CD14-positive monocyte (primary cell): ENCODE measurements around the gene WDR5. TPM values are rescaled to one million over a fixed set of nuclear protein-coding genes. Genes with fewer than 3 reads are reported as not detected.

ENCODE experiments used
- DNase-seq, 3 donors: peaks; one replicate each; pipeline ENCODE4 v3.0.0-alpha.2; 2011 to 2022
- H2AFZ ChIP-seq: 2 replicates; pipeline ENCODE4 v1.6.0; 2012; ENCODE audit warnings: mild to moderate bottlenecking, low read depth, low read length, inconsistent platforms; ENCODE audit not compliant: insufficient read depth, poor library complexity, severe bottlenecking
- H3K27ac ChIP-seq, 2 donors: 1 replicate in 1 of 2; 2 replicates in 1 of 2; pipeline ENCODE4 v1.5.1; 2012 to 2013; ENCODE audit warnings: low read length in 2 of 2, control low read depth in 1 of 2, inconsistent platforms in 1 of 2, low read depth in 1 of 2, mild to moderate bottlenecking in 1 of 2
- H3K27me3 ChIP-seq, 2 donors: one replicate each; pipeline versions ENCODE4 v1.6.0 to v1.6.1; 2011 to 2013; ENCODE audit warnings: low read length in 2 of 2; ENCODE audit not compliant: control insufficient read depth in 2 of 2, insufficient read depth in 2 of 2
- H3K36me3 ChIP-seq, 2 donors: replicated peaks in 1 of 2; 1 replicate in 1 of 2; 2 replicates in 1 of 2; pipeline versions ENCODE4 v1.5.1 to v1.6.1; 2012 to 2013; ENCODE audit warnings: low read length in 2 of 2, control low read depth in 1 of 2, inconsistent platforms in 1 of 2, mild to moderate bottlenecking in 1 of 2; ENCODE audit not compliant: insufficient read depth in 2 of 2, control insufficient read depth in 1 of 2
- H3K4me1 ChIP-seq, 2 donors: 1 replicate in 1 of 2; 2 replicates in 1 of 2; pipeline versions ENCODE4 v1.5.1 to v1.6.1; 2012 to 2013; ENCODE audit warnings: low read length in 2 of 2, control low read depth in 1 of 2, inconsistent platforms in 1 of 2, mild to moderate bottlenecking in 1 of 2, moderate library complexity in 1 of 2; ENCODE audit not compliant: insufficient read depth in 2 of 2, control insufficient read depth in 1 of 2
- H3K4me2 ChIP-seq: replicated peaks from 2 replicates; pipeline ENCODE3; 2012; ENCODE audit warnings: low read length, moderate library complexity, mild to moderate bottlenecking; ENCODE audit not compliant: poor library complexity, severe bottlenecking; ENCODE audit errors: extremely low read depth
- H3K4me3 ChIP-seq, 3 experiments: fragments of 200-600 bp in 1 of 3; sonication (generic) in 1 of 3; replicated peaks in 1 of 3; 1 replicate in 2 of 3; 2 replicates in 1 of 3; pipeline ENCODE4 v1.5.1; 2011 to 2013; ENCODE audit warnings: low read length in 3 of 3, mild to moderate bottlenecking in 3 of 3, control low read depth in 2 of 3, low read depth in 2 of 3, inconsistent platforms in 1 of 3, moderate library complexity in 1 of 3
- H3K79me2 ChIP-seq: 2 replicates; pipeline ENCODE4 v1.6.0; 2012; ENCODE audit warnings: mild to moderate bottlenecking, control low read depth, inconsistent platforms, low read length, moderate library complexity; ENCODE audit not compliant: insufficient read depth
- H3K9ac ChIP-seq: 2 replicates; pipeline ENCODE4 v1.6.0; 2017; ENCODE audit warnings: low read length, mild to moderate bottlenecking; ENCODE audit not compliant: insufficient read depth, poor library complexity, severe bottlenecking
- H3K9me3 ChIP-seq, 2 donors: replicated peaks in 1 of 2; 1 replicate in 1 of 2; 2 replicates in 1 of 2; pipeline versions ENCODE4 v1.5.1 to v1.6.1; 2012 to 2013; ENCODE audit warnings: low read length in 2 of 2, control low read depth in 1 of 2; ENCODE audit not compliant: control insufficient read depth in 1 of 2, insufficient read depth in 1 of 2
- H4K20me1 ChIP-seq: 2 replicates; pipeline ENCODE4 v1.6.0; 2012; ENCODE audit warnings: mild to moderate bottlenecking, low read length, control low read depth, moderate library complexity; ENCODE audit not compliant: insufficient read depth
- H3K27ac Mint-ChIP-seq, 7 donors: one replicate each; pipeline ENCODE4 v1.8.0; 2020; ENCODE audit warnings: mild to moderate bottlenecking in 7 of 7, mixed read lengths in 7 of 7, moderate library complexity in 6 of 7, inconsistent platforms in 2 of 7
- H3K27me3 Mint-ChIP-seq, 3 donors: one replicate each; pipeline ENCODE4 v1.8.0; 2021 to 2022; ENCODE audit warnings: low read depth in 3 of 3, mild to moderate bottlenecking in 3 of 3, mixed read lengths in 3 of 3, moderate library complexity in 3 of 3, inconsistent platforms in 1 of 3
- H3K36me3 Mint-ChIP-seq, 2 donors: one replicate each; pipeline ENCODE4 v1.8.0; 2020; ENCODE audit warnings: mixed read lengths in 2 of 2, inconsistent platforms in 1 of 2, mild to moderate bottlenecking in 1 of 2
- H3K4me1 Mint-ChIP-seq: one replicate; pipeline ENCODE4 v1.8.0; 2020; ENCODE audit warnings: mild to moderate bottlenecking, mixed read lengths
- H3K4me3 Mint-ChIP-seq, 2 donors: one replicate each; pipeline ENCODE4 v1.8.0; 2020; ENCODE audit warnings: mild to moderate bottlenecking in 2 of 2, mixed read lengths in 2 of 2, moderate library complexity in 1 of 2
- H3K9me3 Mint-ChIP-seq, 7 donors: one replicate each; pipeline ENCODE4 v1.8.0; 2020 to 2022; ENCODE audit warnings: mixed read lengths in 7 of 7, mild to moderate bottlenecking in 6 of 7, moderate library complexity in 6 of 7, inconsistent platforms in 2 of 7
- WGBS: methylation state at CpG from one replicate; pipeline ENCODE4 v1.1.5; 2013; ENCODE audit warnings: missing lambda C conversion rate; ENCODE audit not compliant: insufficient coverage; 5-methylcytosine and 5-hydroxymethylcytosine counted together
- intact Hi-C, 2 donors: fragments of 100-400 bp; cut with micrococcal nuclease; formaldehyde crosslinking; loops; one replicate each; pipeline versions ENCODE4 v1.15.0 to v1.15.1; 2023
- polyA plus RNA-seq, 3 donors: library from polyadenylated mRNA; depleted of rRNA in 1 of 3; unstranded in 2 of 3; stranded (reverse) in 1 of 3; fragments of 300-500 nt in 2 of 3; fragments of >200 nt in 1 of 3; fragmentation: Illumina TruSeq in 2 of 3; gene quantifications; 1 replicate in 2 of 3; 2 replicates in 1 of 3; pipeline ENCODE4 v1.2.3, GENCODE V29; 2012 to 2021
- TF ChIP-seq, protein P1 (sequence below): fragments of 200-600 bp; IDR thresholded peaks from one replicate; pipeline ENCODE4 v1.8.0; 2022; ENCODE audit warnings: antibody characterized with exemption, mild to moderate bottlenecking

WDR5 gene
- polyA plus RNA-seq, 3 donors, result 8.7 to 17.3 (median 10.2) TPM

DNA sequence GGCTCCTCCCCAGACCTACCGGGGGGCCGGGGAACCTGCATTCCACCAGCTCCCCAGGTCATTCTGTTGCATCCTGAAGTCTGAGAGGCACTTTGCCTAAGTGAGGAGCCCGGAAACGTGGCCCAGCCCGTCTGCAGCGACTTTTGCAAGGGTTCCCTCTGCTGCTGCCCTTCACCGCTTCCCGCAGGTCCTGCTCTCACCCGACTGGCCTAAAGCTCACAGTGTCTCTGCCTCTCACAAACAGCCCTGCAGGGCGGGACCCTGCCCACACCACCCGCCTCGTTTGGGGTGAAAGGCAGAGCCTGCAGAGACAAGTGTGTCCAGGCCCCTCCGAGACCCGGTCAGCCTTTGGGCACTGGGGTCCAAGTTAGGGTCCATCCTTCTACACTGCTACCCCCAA lies 9.5 kb upstream of the WDR5 start:
- no peak for DNase-seq
- H3K27me3 ChIP-seq, result no peaks in the 10 kb centered on the region
- no peak overlapping the region for H3K4me2 ChIP-seq
- peaks cover 0 to 2% (median 1%) of the 10 kb centered on the region in 3 donors for H3K27me3 Mint-ChIP-seq
- WGBS, result 88% methylated on average over 12 of the region's 14 CpGs
- no peak overlapping the region for H3K27ac Mint-ChIP-seq
- no peak overlapping the region for H3K9ac ChIP-seq
- H3K9me3 Mint-ChIP-seq, result peaks cover 0 to 2% (median 0%) of the 10 kb centered on the region in 7 donors
- no peak overlapping the region for H3K4me3 ChIP-seq
- H3K4me1 ChIP-seq, result peaks cover 23% of the 10 kb centered on the region in 2 donors
- no peaks in the 10 kb centered on the region for H3K36me3 Mint-ChIP-seq
- H3K36me3 ChIP-seq, result no peaks in the 10 kb centered on the region
- H3K4me1 Mint-ChIP-seq, result peaks cover 22% of the 10 kb centered on the region
- TF ChIP-seq, protein P1, sequence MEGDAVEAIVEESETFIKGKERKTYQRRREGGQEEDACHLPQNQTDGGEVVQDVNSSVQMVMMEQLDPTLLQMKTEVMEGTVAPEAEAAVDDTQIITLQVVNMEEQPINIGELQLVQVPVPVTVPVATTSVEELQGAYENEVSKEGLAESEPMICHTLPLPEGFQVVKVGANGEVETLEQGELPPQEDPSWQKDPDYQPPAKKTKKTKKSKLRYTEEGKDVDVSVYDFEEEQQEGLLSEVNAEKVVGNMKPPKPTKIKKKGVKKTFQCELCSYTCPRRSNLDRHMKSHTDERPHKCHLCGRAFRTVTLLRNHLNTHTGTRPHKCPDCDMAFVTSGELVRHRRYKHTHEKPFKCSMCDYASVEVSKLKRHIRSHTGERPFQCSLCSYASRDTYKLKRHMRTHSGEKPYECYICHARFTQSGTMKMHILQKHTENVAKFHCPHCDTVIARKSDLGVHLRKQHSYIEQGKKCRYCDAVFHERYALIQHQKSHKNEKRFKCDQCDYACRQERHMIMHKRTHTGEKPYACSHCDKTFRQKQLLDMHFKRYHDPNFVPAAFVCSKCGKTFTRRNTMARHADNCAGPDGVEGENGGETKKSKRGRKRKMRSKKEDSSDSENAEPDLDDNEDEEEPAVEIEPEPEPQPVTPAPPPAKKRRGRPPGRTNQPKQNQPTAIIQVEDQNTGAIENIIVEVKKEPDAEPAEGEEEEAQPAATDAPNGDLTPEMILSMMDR, result no peak
- H3K4me3 Mint-ChIP-seq, result no peak overlapping the region
- no peak overlapping the region for H3K27ac ChIP-seq
- H3K79me2 ChIP-seq, result no peaks in the 10 kb centered on the region
- H3K9me3 ChIP-seq, result no peaks in the 10 kb centered on the region
- no peaks in the 10 kb centered on the region for H4K20me1 ChIP-seq
- intact Hi-C loops, result no loop called here
- no peak overlapping the region for H2AFZ ChIP-seq

DNA sequence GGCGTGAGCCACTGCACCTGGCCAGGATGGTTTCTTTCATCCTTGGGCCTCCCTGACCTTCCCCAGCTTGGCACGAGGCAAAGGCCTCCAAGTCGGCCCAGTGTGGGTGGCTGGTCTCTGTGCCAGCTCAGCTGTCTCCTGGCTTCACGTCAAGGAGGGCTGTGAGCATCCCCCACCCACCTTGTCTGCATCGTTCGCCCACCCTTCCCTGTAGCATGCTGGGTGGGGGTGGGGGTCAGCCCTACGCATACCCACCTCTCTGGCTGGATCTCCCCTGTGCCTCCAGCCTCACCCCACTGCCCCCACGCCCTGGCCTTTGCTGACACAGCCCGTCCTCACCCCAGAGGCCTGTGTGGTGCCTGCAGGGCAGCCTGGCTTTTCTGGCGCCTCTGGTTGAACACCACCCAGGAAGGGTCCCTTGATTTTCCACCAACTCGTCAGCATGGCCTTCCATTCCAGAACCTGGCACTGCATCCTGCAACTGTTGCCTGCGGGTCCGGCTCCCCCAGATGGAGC lies 8.8 kb upstream of the WDR5 start:
- H3K4me2 ChIP-seq, result no peak overlapping the region
- no peaks in the 10 kb centered on the region for H3K9me3 ChIP-seq
- H2AFZ ChIP-seq, result no peak overlapping the region
- H3K4me1 ChIP-seq, result peaks cover 23% of the 10 kb centered on the region in 2 donors
- Mint-ChIP-seq H3K27ac (peak overlapping the region in 1 of 7 donors; percentile 72), H3K4me1 (peaks cover 19% of the 10 kb centered on the region), H3K36me3 (no peaks in the 10 kb centered on the region), H3K4me3 (no peak overlapping the region), H3K9me3 (peaks cover 0 to 2% (median 0%) of the 10 kb centered on the region in 7 donors), H3K27me3 (peaks cover 0 to 2% (median 1%) of the 10 kb centered on the region in 3 donors)
- H4K20me1 ChIP-seq, result no peaks in the 10 kb centered on the region
- no peak overlapping the region for H3K4me3 ChIP-seq
- 99% methylated on average over 7 of the region's 13 CpGs for WGBS
- H3K9ac ChIP-seq, result no peak overlapping the region
- no peak for DNase-seq
- TF ChIP-seq, protein P1, result no peak
- H3K79me2 ChIP-seq, result no peaks in the 10 kb centered on the region
- no peaks in the 10 kb centered on the region for H3K36me3 ChIP-seq
- H3K27me3 ChIP-seq, result no peaks in the 10 kb centered on the region
- intact Hi-C loops, result no loop called here
- H3K27ac ChIP-seq, result no peak overlapping the region
